Osteoblast (primary cell): ENCODE results near the gene SPEG. TPM values are rescaled to one million over a fixed set of nuclear protein-coding genes. Genes with fewer than 3 reads are reported as not detected.

Experiments used
- DNase-seq: peaks from one replicate; pipeline ENCODE4 v3.0.0; 2011; ENCODE audit warnings: low spot score, mixed read lengths; ENCODE audit not compliant: insufficient read length; ENCODE audit errors: missing footprints
- H2AFZ ChIP-seq: 2 replicates; pipeline ENCODE4 v1.6.0; 2011; ENCODE audit warnings: mild to moderate bottlenecking, low read length
- H3K27ac ChIP-seq: 2 replicates; pipeline ENCODE4 v1.5.1; 2011; ENCODE audit warnings: mild to moderate bottlenecking, low read depth, low read length, moderate library complexity
- H3K27me3 ChIP-seq: 2 replicates; pipeline ENCODE4 v1.6.0; 2012; ENCODE audit warnings: mild to moderate bottlenecking, control low read depth, inconsistent platforms, low read length, moderate library complexity; ENCODE audit not compliant: insufficient read depth
- H3K36me3 ChIP-seq: 2 replicates; pipeline ENCODE4 v1.5.1; 2011; ENCODE audit warnings: mild to moderate bottlenecking, low read length, control low read depth, moderate library complexity; ENCODE audit not compliant: insufficient read depth
- H3K4me1 ChIP-seq: 2 replicates; pipeline ENCODE4 v1.5.1; 2011; ENCODE audit warnings: mild to moderate bottlenecking, low read length, control low read depth, moderate library complexity; ENCODE audit not compliant: insufficient read depth
- H3K4me2 ChIP-seq: 2 replicates; pipeline ENCODE4 v1.6.0; 2011; ENCODE audit warnings: mild to moderate bottlenecking, low read length; ENCODE audit not compliant: insufficient read depth
- H3K4me3 ChIP-seq: fragments of 200-600 bp; sonication (generic); 3 replicates; pipeline ENCODE4 v1.5.1; 2012; ENCODE audit warnings: mild to moderate bottlenecking, low read length, inconsistent platforms; ENCODE audit not compliant: insufficient read depth
- H3K79me2 ChIP-seq: 2 replicates; pipeline ENCODE4 v1.6.0; 2012; ENCODE audit warnings: mild to moderate bottlenecking, low read length, control low read depth, inconsistent platforms; ENCODE audit not compliant: insufficient read depth
- H3K9me3 ChIP-seq: 2 replicates; pipeline ENCODE4 v1.5.1; 2011; ENCODE audit warnings: low read depth, low read length, control low read depth
- H4K20me1 ChIP-seq: 2 replicates; pipeline ENCODE4 v1.6.0; 2012; ENCODE audit warnings: mild to moderate bottlenecking, low read length, control low read depth; ENCODE audit not compliant: insufficient read depth
- CTCF ChIP-seq: IDR thresholded peaks from 2 replicates; pipeline ENCODE4 v1.5.1; 2011; ENCODE audit warnings: mild to moderate bottlenecking, low read depth, low read length, moderate library complexity; ENCODE audit errors: extremely low read depth
- total RNA-seq: library from RNA; depleted of rRNA; stranded (reverse); fragments of >200 nt; gene quantifications from 2 replicates; pipeline ENCODE4 v1.2.3, GENCODE V29; 2012

SPEG gene
- total RNA-seq, 1 donor: 26.4 TPM

- Histone ChIP-seq H3K27me3 (peaks cover 51% of the 10 kb centered on the region), H3K4me2 (no peak overlapping the region), H3K4me3 (no peak overlapping the region), H4K20me1 (no peaks in the 10 kb centered on the region), H3K79me2 (no peaks in the 10 kb centered on the region), H2AFZ (no peak overlapping the region), H3K4me1 (peaks cover 4% of the 10 kb centered on the region), H3K36me3 (no peaks in the 10 kb centered on the region), H3K27ac (no peak overlapping the region), H3K9me3 (no peaks in the 10 kb centered on the region)
- TF ChIP-seq CTCF: no peak
- no peak for DNase-seq
Measured at GRCh38 chr2:219514836-219515235, 80.2 kb downstream of the SPEG start.

- no peak for DNase-seq
- Histone ChIP-seq H3K27me3 (peaks cover 47% of the 10 kb centered on the region), H3K79me2 (no peaks in the 10 kb centered on the region)
Measured at GRCh38 chr2:219515874-219516629, 81.4 kb downstream of the SPEG start.

GRCh38 chr2:219516888-219517287, 82.2 kb downstream of the SPEG start:
- Histone ChIP-seq H3K4me2 (no peak overlapping the region), H3K4me1 (peaks cover 14% of the 10 kb centered on the region), H3K27ac (no peak overlapping the region), H3K27me3 (peaks cover 41% of the 10 kb centered on the region), H2AFZ (no peak overlapping the region), H4K20me1 (no peaks in the 10 kb centered on the region), H3K79me2 (no peaks in the 10 kb centered on the region), H3K4me3 (no peak overlapping the region), H3K36me3 (no peaks in the 10 kb centered on the region), H3K9me3 (no peaks in the 10 kb centered on the region)
- TF ChIP-seq CTCF: no peak
- no peak for DNase-seq

More at GRCh38 chr2:219515874-219516629, 81.4 kb downstream of the SPEG start:
- H3K9me3 ChIP-seq: no peaks in the 10 kb centered on the region
- no peak overlapping the region for H3K27ac ChIP-seq
- no peaks in the 10 kb centered on the region for H3K36me3 ChIP-seq
- H3K4me2 ChIP-seq: no peak overlapping the region
- no peak for TF ChIP-seq CTCF
- H2AFZ ChIP-seq: no peak overlapping the region
- H3K4me1 ChIP-seq: peaks cover 6% of the 10 kb centered on the region
- H3K4me3 ChIP-seq: no peak overlapping the region
- H4K20me1 ChIP-seq: no peaks in the 10 kb centered on the region

GRCh38 chr2:219517954-219518778, 83.5 kb downstream of the SPEG start:
- Histone ChIP-seq H3K79me2 (no peaks in the 10 kb centered on the region), H2AFZ (no peak overlapping the region), H3K4me2 (no peak overlapping the region), H3K27ac (no peak overlapping the region), H3K4me1 (peaks cover 16% of the 10 kb centered on the region), H3K27me3 (peaks cover 28% of the 10 kb centered on the region), H3K9me3 (no peaks in the 10 kb centered on the region), H3K36me3 (no peaks in the 10 kb centered on the region), H3K4me3 (no peak overlapping the region), H4K20me1 (no peaks in the 10 kb centered on the region)
- DNase-seq: no peak
- no peak for TF ChIP-seq CTCF
